GM12892 (cell line): Measurements from ENCODE around the gene ATP10D.
"Not testable (repeated sequence)": the region's sequence is repeated elsewhere in the genome, so short reads cannot be mapped to it uniquely, and the experiment has no call there.

Experiments used
- DNase-seq: peaks from one replicate; pipeline ENCODE4 v3.0.0; 2011; ENCODE audit not compliant: insufficient read length
- FAIRE-seq: peaks from 2 replicates; lab custom pipeline; 2011; peaks lifted over from hg19 to GRCh38; lab: Jason Lieb, UNC
- POLR2A ChIP-seq: IDR thresholded peaks from 2 replicates; pipeline ENCODE4 v1.6.1; 2011; ENCODE audit warnings: low read depth, low read length, control low read depth
- POLR2AphosphoS5 ChIP-seq: IDR thresholded peaks from 2 replicates; pipeline ENCODE4 v1.6.1; 2011; ENCODE audit warnings: low read depth, low read length, control low read depth
- TAF1 ChIP-seq: IDR thresholded peaks from 2 replicates; pipeline ENCODE4 v1.6.1; 2011; ENCODE audit warnings: low read depth, mild to moderate bottlenecking, control low read depth, low read length, borderline replicate concordance

ATP10D gene

GRCh38 chr4:47473141-47473750 lies 11.8 kb upstream of the ATP10D start:
- no peak for DNase-seq
- FAIRE-seq = no peak
- TF ChIP-seq POLR2A (no peak), POLR2AphosphoS5 (no peak), TAF1 (no peak)

GRCh38 chr4:47474799-47475198 lies 10.3 kb upstream of the ATP10D start:
- TF ChIP-seq TAF1 (no peak), POLR2A (no peak), POLR2AphosphoS5 (no peak)
- no peak for FAIRE-seq

GRCh38 chr4:47475411-47475810 lies 9.7 kb upstream of the ATP10D start:
- FAIRE-seq = no peak

More at GRCh38 chr4:47474799-47475198, 10.3 kb upstream of the ATP10D start:
- no peak for DNase-seq

GRCh38 chr4:47478804-47479203 lies 6.3 kb upstream of the ATP10D start:
- DNase-seq (no peak), FAIRE-seq (no peak)
- TF ChIP-seq POLR2AphosphoS5 (no peak), TAF1 (no peak), POLR2A (no peak)

More at GRCh38 chr4:47475411-47475810, 9.7 kb upstream of the ATP10D start:
- DNase-seq = no peak
- no peak for TF ChIP-seq TAF1
- no peak for TF ChIP-seq POLR2A
- TF ChIP-seq POLR2AphosphoS5 = no peak

GRCh38 chr4:47482326-47482725 lies 2.7 kb upstream of the ATP10D start:
- DNase-seq (no peak), FAIRE-seq (peak; percentile 73)
- TF ChIP-seq POLR2A (no peak), POLR2AphosphoS5 (no peak), TAF1 (no peak)

- FAIRE-seq (no peak), DNase-seq (no peak)
- TF ChIP-seq POLR2AphosphoS5 (no peak), TAF1 (no peak), POLR2A (no peak)
Measured at GRCh38 chr4:47483745-47484144, 1.3 kb upstream of the ATP10D start.

GRCh38 chr4:47484168-47484567 lies 907 bp upstream of the ATP10D start:
- DNase-seq (no peak), FAIRE-seq (peak; percentile 48)

GRCh38 chr4:47485768-47486167 lies 693 bp downstream of the ATP10D start:
- no peak for DNase-seq
- TF ChIP-seq POLR2AphosphoS5 (no peak), POLR2A (no peak), TAF1 (no peak)
- FAIRE-seq = no peak

More at GRCh38 chr4:47484168-47484567, 907 bp upstream of the ATP10D start:
- TF ChIP-seq POLR2AphosphoS5 = no peak
- no peak for TF ChIP-seq POLR2A
- TF ChIP-seq TAF1 = no peak

GRCh38 chr4:47486231-47486673 lies 1.2 kb downstream of the ATP10D start:
- FAIRE-seq (peak; percentile 74), DNase-seq (no peak)
- TF ChIP-seq POLR2A (no peak), POLR2AphosphoS5 (no peak), TAF1 (no peak)

GRCh38 chr4:47486727-47487126 lies 1.7 kb downstream of the ATP10D start:
- FAIRE-seq, DNase-seq: not testable (repeated sequence)

- DNase-seq (no peak), FAIRE-seq (no peak)
- TF ChIP-seq POLR2AphosphoS5 (no peak), POLR2A (no peak), TAF1 (no peak)
Measured at GRCh38 chr4:47488706-47489105, 3.6 kb downstream of the ATP10D start.

- DNase-seq (no peak), FAIRE-seq (peak; percentile 87)
- TF ChIP-seq POLR2A = no peak
- TF ChIP-seq POLR2AphosphoS5 = no peak
- TF ChIP-seq TAF1 = no peak
Measured at GRCh38 chr4:47490550-47490949, 5.5 kb downstream of the ATP10D start.
